K562 (cell line): ENCODE measurements around the gene ANKDD1A. TPM values are rescaled to one million over a fixed set of nuclear protein-coding genes. Genes with fewer than 3 reads are reported as not detected.

Experiments used
- BCL6 ChIP-seq: fragments of 250-450 bp; sonication (Bioruptor Pico); IDR thresholded peaks from 2 replicates; pipeline ENCODE4 v1.4.0; 2020
- CBFA2T3 ChIP-seq: fragments of 450-650 bp; IDR thresholded peaks from 2 replicates; pipeline ENCODE4 v1.6.1; 2017
- CC2D1A ChIP-seq: fragments of 450-650 bp; IDR thresholded peaks from 2 replicates; pipeline ENCODE4 v1.6.1; 2017; ENCODE audit warnings: mild to moderate bottlenecking
- HCFC1 ChIP-seq: IDR thresholded peaks from 2 replicates; pipeline ENCODE4 v1.6.1; 2012; ENCODE audit warnings: low read depth, low read length, improper control_type of control experiment
- JUN ChIP-seq, 2 experiments: sonication (generic) in 1 of 2; formaldehyde crosslinking in 1 of 2; IDR thresholded peaks; 2 replicates each; pipeline versions ENCODE4 v1.6.1 to v1.8.0; 2012 to 2022; ENCODE audit warnings: borderline replicate concordance in 2 of 2, mild to moderate bottlenecking in 2 of 2, improper control_type of control experiment in 1 of 2, low read depth in 1 of 2, low read length in 1 of 2, missing genetic modification reagents in 1 of 2
- KDM2B ChIP-seq: fragments of 250-450 bp; sonication (Bioruptor Pico); IDR thresholded peaks from 2 replicates; pipeline ENCODE4 v1.8.0; 2021; ENCODE audit warnings: mild to moderate bottlenecking, moderate library complexity
- MCM5 ChIP-seq: fragments of 450-650 bp; IDR thresholded peaks from 2 replicates; pipeline ENCODE4 v1.6.1; 2016; ENCODE audit warnings: low read depth
- RREB1 ChIP-seq: fragments of 250-450 bp; sonication (Bioruptor Pico); IDR thresholded peaks from 2 replicates; pipeline ENCODE4 v1.4.0; 2020
- SP1 ChIP-seq: sonication (generic); formaldehyde crosslinking; IDR thresholded peaks from 2 replicates; pipeline ENCODE4 v1.8.1; 2022; ENCODE audit warnings: mild to moderate bottlenecking, missing genetic modification reagents
- ZBTB33 ChIP-seq: sonication (generic); formaldehyde crosslinking; IDR thresholded peaks from 2 replicates; pipeline ENCODE4 v1.8.1; 2023; ENCODE audit warnings: mild to moderate bottlenecking, missing genetic modification reagents
- polyA plus RNA-seq, 8 experiments: library from polyadenylated mRNA; depleted of rRNA in 4 of 8; stranded (reverse) in 5 of 8; unstranded in 3 of 8; fragments of >200 nt; fragmentation: Nextera tagmentation in 2 of 8; fragmentation: Illumina TruSeq in 1 of 8; extraction: Ambion mirVana in 2 of 8; extraction: Trizol in 1 of 8; gene quantifications; 2 replicates each; pipeline versions ENCODE4 v1.2.1 to v1.2.3, GENCODE V29; 2011 to 2014; ENCODE audit warnings: inconsistent platforms in 1 of 8, missing spikeins in 1 of 8
- total RNA-seq, 7 experiments: library from RNA; depleted of rRNA in 6 of 7; stranded (reverse); fragments of >200 nt in 6 of 7; fragmentation: Illumina TruSeq in 2 of 7; extraction: Trizol in 2 of 7; gene quantifications; 2 replicates each; pipeline versions ENCODE4 v1.2.1 to v1.2.3, GENCODE V29; 2011 to 2021; ENCODE audit warnings: low replicate concordance in 1 of 7
- TF ChIP-seq, protein P1 (sequence below): fragments of 450-650 bp; formaldehyde crosslinking; IDR thresholded peaks from 2 replicates; pipeline ENCODE4 v1.4.0; 2022; ENCODE audit warnings: missing genetic modification characterization
- TF ChIP-seq, protein P2 (sequence below), 2 experiments: fragments of 200-800 bp in 1 of 2; sonication (Bioruptor generic) in 1 of 2; sonication (generic) in 1 of 2; formaldehyde crosslinking in 1 of 2; IDR thresholded peaks in 1 of 2; conservative IDR thresholded peaks in 1 of 2; 2 replicates each; pipeline versions ENCODE4 v1.5.0 to v1.6.1; 2016 to 2020; ENCODE audit warnings: missing compliant biosample characterization in 1 of 2, missing genetic modification characterization in 1 of 2, missing genetic modification reagents in 1 of 2
- TF ChIP-seq, protein P3 (sequence below): fragments of 450-650 bp; conservative IDR thresholded peaks from 2 replicates; pipeline ENCODE4 v1.6.1; 2016; ENCODE audit warnings: missing genetic modification characterization, low read depth, mild to moderate bottlenecking, missing compliant biosample characterization, moderate library complexity

ANKDD1A gene
- total and polyA plus RNA-seq, 9 of the 15 experiments (the other 6 are each of a cell fraction or from before 2014, with no cell fraction given), result 0.08 to 0.80 (median 0.43) TPM

GRCh38 chr15:64905119-64905831 lies 6.4 kb upstream of the ANKDD1A start (continued):
- no peak for TF ChIP-seq KDM2B (CRISPR knock-in tag)
- TF ChIP-seq ZBTB33 (CRISPR knock-in tag), result peak; percentile 71
- TF ChIP-seq RREB1 (CRISPR knock-in tag), result no peak
- no peak for TF ChIP-seq CBFA2T3
- TF ChIP-seq CC2D1A, result peak; percentile 53; the same call in 1 of the 2 replicates
- TF ChIP-seq HCFC1, result no peak
- TF ChIP-seq MCM5, result no peak
- no peak for TF ChIP-seq BCL6 (CRISPR knock-in tag)
- TF ChIP-seq, protein P1, sequence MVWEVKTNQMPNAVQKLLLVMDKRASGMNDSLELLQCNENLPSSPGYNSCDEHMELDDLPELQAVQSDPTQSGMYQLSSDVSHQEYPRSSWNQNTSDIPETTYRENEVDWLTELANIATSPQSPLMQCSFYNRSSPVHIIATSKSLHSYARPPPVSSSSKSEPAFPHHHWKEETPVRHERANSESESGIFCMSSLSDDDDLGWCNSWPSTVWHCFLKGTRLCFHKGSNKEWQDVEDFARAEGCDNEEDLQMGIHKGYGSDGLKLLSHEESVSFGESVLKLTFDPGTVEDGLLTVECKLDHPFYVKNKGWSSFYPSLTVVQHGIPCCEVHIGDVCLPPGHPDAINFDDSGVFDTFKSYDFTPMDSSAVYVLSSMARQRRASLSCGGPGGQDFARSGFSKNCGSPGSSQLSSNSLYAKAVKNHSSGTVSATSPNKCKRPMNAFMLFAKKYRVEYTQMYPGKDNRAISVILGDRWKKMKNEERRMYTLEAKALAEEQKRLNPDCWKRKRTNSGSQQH (CRISPR knock-in tag), result no peak
- TF ChIP-seq, protein P2, sequence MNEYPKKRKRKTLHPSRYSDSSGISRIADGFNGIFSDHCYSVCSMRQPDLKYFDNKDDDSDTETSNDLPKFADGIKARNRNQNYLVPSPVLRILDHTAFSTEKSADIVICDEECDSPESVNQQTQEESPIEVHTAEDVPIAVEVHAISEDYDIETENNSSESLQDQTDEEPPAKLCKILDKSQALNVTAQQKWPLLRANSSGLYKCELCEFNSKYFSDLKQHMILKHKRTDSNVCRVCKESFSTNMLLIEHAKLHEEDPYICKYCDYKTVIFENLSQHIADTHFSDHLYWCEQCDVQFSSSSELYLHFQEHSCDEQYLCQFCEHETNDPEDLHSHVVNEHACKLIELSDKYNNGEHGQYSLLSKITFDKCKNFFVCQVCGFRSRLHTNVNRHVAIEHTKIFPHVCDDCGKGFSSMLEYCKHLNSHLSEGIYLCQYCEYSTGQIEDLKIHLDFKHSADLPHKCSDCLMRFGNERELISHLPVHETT (CRISPR knock-in tag; conservative IDR thresholded peaks at IDR 0.05 in 1 of 2, IDR thresholded peaks at IDR 0.05 in 1 of 2), result no peak
- TF ChIP-seq, protein P3, sequence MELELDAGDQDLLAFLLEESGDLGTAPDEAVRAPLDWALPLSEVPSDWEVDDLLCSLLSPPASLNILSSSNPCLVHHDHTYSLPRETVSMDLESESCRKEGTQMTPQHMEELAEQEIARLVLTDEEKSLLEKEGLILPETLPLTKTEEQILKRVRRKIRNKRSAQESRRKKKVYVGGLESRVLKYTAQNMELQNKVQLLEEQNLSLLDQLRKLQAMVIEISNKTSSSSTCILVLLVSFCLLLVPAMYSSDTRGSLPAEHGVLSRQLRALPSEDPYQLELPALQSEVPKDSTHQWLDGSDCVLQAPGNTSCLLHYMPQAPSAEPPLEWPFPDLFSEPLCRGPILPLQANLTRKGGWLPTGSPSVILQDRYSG (tag), result no peak
- TF ChIP-seq SP1 (CRISPR knock-in tag), result no peak
- no peak for TF ChIP-seq JUN (IDR thresholded peaks at IDR 0.05; ENCODE audit: borderline replicate concordance, low read depth, low read length)
- no peak for TF ChIP-seq JUN (CRISPR knock-in tag; IDR thresholded peaks at IDR 0.05; ENCODE audit: borderline replicate concordance)
